IPS-11a (cell line): ENCODE data around the gene SSC5D.
"Not testable (repeated sequence)": the region's sequence is repeated elsewhere in the genome, so short reads cannot be mapped to it uniquely, and the experiment has no call there.

Experiments
- H3K4me3 ChIP-seq: one replicate; pipeline ENCODE4 v1.5.1; 2013; ENCODE audit warnings: low read depth, low read length, control low read depth

The SSC5D gene

GRCh38 chr19:55486043-55486970 is 1.9 kb upstream of the SSC5D start:
- no peak overlapping the region for H3K4me3 ChIP-seq

GRCh38 chr19:55486971-55487923 is 989 bp upstream of the SSC5D start:
- no peak overlapping the region for H3K4me3 ChIP-seq

GRCh38 chr19:55488986-55489710 is 912 bp downstream of the SSC5D start:
- H3K4me3 ChIP-seq, result no peak overlapping the region

GRCh38 chr19:55489711-55490477 is 1.7 kb downstream of the SSC5D start:
- H3K4me3 ChIP-seq, result no peak overlapping the region

- H3K4me3 ChIP-seq, result no peak overlapping the region
Observed at GRCh38 chr19:55490478-55491432, 2.5 kb downstream of the SSC5D start.

- no peak overlapping the region for H3K4me3 ChIP-seq
Observed at GRCh38 chr19:55491546-55492360, 3.5 kb downstream of the SSC5D start.

- no peak overlapping the region for H3K4me3 ChIP-seq
Observed at GRCh38 chr19:55492362-55492944, 4.2 kb downstream of the SSC5D start.

GRCh38 chr19:55493052-55493644 is 4.9 kb downstream of the SSC5D start:
- no peak overlapping the region for H3K4me3 ChIP-seq

GRCh38 chr19:55493645-55494171 is 5.5 kb downstream of the SSC5D start:
- H3K4me3 ChIP-seq, result no peak overlapping the region

- H3K4me3 ChIP-seq, result no peak overlapping the region
Observed at GRCh38 chr19:55494172-55494761, 6.0 kb downstream of the SSC5D start.

GRCh38 chr19:55495646-55496349 is 7.6 kb downstream of the SSC5D start:
- no peak overlapping the region for H3K4me3 ChIP-seq

GRCh38 chr19:55496820-55497219 is 8.6 kb downstream of the SSC5D start:
- H3K4me3 ChIP-seq, result not testable (repeated sequence)

- no peak overlapping the region for H3K4me3 ChIP-seq
Observed at GRCh38 chr19:55497763-55498162, 9.5 kb downstream of the SSC5D start.

GRCh38 chr19:55498246-55498840 is 10.1 kb downstream of the SSC5D start:
- H3K4me3 ChIP-seq, result no peak overlapping the region

- H3K4me3 ChIP-seq, result no peak overlapping the region
Observed at GRCh38 chr19:55500368-55500952, 12.2 kb downstream of the SSC5D start.
